ENCODE results near the gene ATP5MG.

- TF ChIP-seq POLR2A (IDR thresholded peaks at IDR 0.05) (no peak), CTCF (IDR thresholded peaks at IDR 0.05) (no peak)
Observed at GRCh38 chr11:118418766-118419165, 17.4 kb downstream of the ATP5MG start.
